SHP77 treated with DMSO at 0.1 percent for 48 hours (cell line): Measurements from ENCODE around the gene COX6A2.

Source experiments
- DNase-seq: peaks from one replicate; lab custom pipeline; 2025; lab: John Stamatoyannopoulos, UW

Gene COX6A2

GRCh38 chr16:31409433-31409832 lies 18.7 kb downstream of the COX6A2 start:
- no peak for DNase-seq

- no peak for DNase-seq
Observed at GRCh38 chr16:31407406-31407805, 20.8 kb downstream of the COX6A2 start.

GRCh38 chr16:31404353-31405064 lies 23.7 kb downstream of the COX6A2 start:
- peak; percentile 37 for DNase-seq

- no peak for DNase-seq
Observed at GRCh38 chr16:31403590-31404352, 24.4 kb downstream of the COX6A2 start.

- no peak for DNase-seq
Observed at GRCh38 chr16:31402687-31403086, 25.5 kb downstream of the COX6A2 start.

GRCh38 chr16:31401436-31401835 lies 26.7 kb downstream of the COX6A2 start:
- no peak for DNase-seq

- no peak for DNase-seq
Observed at GRCh38 chr16:31400191-31400590, 28.0 kb downstream of the COX6A2 start.

- DNase-seq = no peak
Observed at GRCh38 chr16:31397701-31398100, 30.5 kb downstream of the COX6A2 start.

- no peak for DNase-seq
Observed at GRCh38 chr16:31397096-31397660, 31.0 kb downstream of the COX6A2 start.

- DNase-seq = no peak
Observed at GRCh38 chr16:31395647-31396046, 32.5 kb downstream of the COX6A2 start.

- no peak for DNase-seq
Observed at GRCh38 chr16:31393056-31393455, 35.1 kb downstream of the COX6A2 start, which contains the start of gene ITGAD. Gene ITGAD (plus strand): TSS chr16:31393335. CDS start chr16:31393361, 26 bp downstream.

GRCh38 chr16:31390504-31391041 lies 37.6 kb downstream of the COX6A2 start:
- no peak for DNase-seq

- no peak for DNase-seq
Observed at GRCh38 chr16:31388535-31388934, 39.6 kb downstream of the COX6A2 start.

GRCh38 chr16:31386157-31386984 lies 41.8 kb downstream of the COX6A2 start:
- no peak for DNase-seq

- DNase-seq = no peak
Observed at GRCh38 chr16:31385680-31386079, 42.5 kb downstream of the COX6A2 start.

- peak; percentile 7 for DNase-seq
Observed at GRCh38 chr16:31382485-31383161, 45.5 kb downstream of the COX6A2 start.

- DNase-seq = no peak
Observed at GRCh38 chr16:31380201-31380600, 48.0 kb downstream of the COX6A2 start.
